GM19043 (cell line): ENCODE data around the gene SLCO4A1.

Experiments
- ATAC-seq: cut with Tn5 transposase; IDR thresholded peaks from one replicate; pipeline ENCODE4 v1.9.1; 2021; ENCODE audit warnings: low read depth; ENCODE audit not compliant: unreplicated experiment

Gene SLCO4A1, protein sequence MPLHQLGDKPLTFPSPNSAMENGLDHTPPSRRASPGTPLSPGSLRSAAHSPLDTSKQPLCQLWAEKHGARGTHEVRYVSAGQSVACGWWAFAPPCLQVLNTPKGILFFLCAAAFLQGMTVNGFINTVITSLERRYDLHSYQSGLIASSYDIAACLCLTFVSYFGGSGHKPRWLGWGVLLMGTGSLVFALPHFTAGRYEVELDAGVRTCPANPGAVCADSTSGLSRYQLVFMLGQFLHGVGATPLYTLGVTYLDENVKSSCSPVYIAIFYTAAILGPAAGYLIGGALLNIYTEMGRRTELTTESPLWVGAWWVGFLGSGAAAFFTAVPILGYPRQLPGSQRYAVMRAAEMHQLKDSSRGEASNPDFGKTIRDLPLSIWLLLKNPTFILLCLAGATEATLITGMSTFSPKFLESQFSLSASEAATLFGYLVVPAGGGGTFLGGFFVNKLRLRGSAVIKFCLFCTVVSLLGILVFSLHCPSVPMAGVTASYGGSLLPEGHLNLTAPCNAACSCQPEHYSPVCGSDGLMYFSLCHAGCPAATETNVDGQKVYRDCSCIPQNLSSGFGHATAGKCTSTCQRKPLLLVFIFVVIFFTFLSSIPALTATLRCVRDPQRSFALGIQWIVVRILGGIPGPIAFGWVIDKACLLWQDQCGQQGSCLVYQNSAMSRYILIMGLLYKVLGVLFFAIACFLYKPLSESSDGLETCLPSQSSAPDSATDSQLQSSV

DNA sequence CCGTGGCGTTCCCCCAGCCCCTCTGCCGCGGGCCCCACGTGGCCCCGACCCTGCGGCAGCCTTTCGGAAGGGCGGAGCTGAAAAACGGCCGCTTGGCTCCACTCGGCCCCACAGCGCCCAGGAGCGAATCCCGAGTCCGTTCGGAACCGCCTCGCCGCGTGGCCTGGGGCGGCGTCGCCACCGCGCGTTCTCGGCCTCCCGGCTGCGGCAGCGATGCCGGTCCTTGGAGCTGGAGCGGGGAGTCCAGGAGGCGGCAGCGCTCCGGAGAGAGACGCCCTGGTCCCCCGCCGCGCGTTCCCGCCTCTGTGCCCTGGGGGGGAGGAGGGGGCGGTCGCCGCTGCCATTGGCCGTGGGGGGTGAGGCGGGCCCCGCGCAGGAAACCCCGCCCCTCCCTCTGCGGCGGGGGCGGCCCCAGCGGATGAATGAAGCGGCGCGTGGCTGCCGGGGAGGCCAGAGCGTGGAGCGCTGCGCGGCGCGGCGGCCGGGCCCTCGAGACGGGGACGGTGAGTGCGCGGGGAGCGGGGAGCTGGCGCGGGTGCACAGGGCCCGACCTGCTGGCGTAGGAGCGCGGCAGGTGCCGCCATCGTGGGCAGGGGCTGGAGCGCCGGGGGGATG, at the start of gene SLCO4A1:
SLCO4A1 (plus strand) TSS at position 453 of the 615 bp plus-strand sequence. CDS start 13,952 bp downstream, outside the sequence.
- peak; percentile 51 for ATAC-seq

DNA sequence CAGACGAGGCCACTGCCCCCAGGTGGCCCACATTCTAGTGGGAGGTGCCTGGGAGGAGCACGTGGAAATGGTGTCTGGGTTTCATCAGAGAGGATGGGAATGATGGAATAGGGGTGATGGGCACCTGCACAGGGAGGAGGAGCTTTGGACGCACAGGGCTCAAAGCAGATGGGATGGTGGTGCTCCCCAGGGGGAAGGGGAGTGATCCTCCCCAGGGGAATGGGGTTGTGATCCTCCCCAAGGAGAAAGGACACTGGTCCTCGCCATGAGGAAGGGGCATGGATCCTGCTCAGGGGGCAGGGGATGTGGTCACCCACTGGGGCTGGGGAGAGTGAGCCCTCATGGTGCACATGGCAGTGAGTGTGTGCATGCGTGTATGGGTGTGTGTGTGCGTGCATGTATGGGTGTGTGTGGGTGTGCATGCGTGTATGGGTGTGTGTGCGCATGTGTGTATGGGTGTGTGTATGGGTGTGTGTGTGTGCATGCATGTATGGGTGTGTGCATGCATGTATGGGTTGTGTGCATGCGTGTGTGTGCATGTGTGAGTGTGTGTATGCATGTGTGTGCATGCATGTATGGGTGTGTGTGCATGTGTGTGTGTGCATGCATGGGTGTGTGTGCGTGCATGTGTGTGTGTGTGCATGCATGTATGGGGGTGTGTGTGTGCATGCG, 49.7 kb upstream of the SLCO4A1 start:
- no peak for ATAC-seq

DNA sequence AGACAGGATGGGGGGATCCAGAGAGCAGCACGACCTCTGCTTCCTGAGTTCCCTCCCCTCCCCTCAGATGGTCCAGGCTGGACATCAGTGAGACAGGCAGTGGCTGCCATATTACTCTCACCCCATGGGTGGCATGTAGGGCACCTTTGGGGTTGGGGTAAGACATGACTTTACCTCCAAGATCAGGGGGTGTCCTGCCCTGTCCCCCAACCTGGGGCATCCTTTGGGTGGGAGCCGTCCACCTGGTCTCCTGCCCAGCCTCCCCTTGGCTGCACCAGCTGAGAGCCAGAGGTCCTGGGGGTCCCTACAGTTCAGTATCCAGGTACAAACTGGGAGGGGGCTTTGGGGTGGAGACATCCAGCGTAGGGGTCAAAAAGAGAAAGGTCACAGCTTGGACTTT, 48.7 kb upstream of the SLCO4A1 start:
- ATAC-seq = no peak

DNA sequence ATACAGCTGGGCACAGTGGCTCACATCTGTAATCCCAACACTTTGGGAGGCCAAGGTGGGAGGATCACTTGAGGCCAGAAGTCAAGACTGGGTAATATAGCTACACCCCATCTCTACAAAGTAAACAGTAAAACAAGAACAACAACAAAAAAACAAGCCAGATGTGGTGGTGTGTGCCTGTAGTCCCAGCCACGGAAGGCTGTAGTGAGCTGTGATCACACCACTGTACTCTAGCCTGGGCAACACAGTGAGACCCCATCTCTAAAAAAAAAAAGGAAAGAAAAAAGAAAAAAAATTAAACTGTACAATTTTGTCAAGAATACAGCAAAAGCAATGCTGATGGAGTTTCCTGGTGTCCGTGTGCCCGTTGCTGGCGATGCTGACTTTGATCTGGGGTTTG, 47.2 kb upstream of the SLCO4A1 start:
- ATAC-seq = no peak

DNA sequence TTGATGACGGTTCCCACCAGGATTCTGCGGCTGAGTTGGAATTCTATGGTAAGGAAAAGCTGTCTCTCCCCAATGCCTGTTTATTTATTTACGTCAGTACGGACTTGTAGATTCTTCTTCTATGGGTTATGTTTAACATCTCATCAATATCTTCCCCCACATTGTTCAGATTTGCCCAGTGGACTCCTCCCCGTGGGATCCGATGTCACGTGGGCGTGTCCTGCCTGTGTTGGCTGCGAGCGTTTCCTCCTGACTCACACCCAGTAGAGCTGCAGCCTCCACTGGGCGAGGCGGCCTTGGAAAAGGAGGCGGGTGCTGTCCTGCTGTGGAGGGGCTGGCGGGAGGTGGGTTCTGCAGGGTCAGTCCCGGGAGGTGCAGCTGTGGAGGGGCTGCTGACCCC, 46.8 kb upstream of the SLCO4A1 start:
- ATAC-seq = no peak

DNA sequence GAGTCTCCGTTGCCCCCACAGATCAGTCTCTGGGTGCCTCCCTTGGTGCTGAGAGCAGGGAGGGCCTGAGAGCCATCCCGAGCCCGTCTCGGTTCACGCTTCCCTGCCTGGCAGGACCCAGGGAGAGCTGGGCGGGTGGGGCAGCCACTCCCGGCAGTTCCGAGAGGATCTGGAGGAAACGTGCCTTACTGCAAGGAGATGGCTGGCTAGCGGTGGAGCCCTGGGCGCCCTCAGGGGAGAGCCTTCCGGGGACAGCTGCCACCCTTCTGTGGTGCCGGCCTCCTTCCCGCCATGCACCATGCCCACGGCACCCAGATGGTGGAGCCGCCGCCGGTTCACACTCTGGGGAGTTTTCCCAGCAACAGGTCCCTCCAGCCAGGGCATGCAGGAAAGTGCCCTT, 45.8 kb upstream of the SLCO4A1 start:
- no peak for ATAC-seq

DNA sequence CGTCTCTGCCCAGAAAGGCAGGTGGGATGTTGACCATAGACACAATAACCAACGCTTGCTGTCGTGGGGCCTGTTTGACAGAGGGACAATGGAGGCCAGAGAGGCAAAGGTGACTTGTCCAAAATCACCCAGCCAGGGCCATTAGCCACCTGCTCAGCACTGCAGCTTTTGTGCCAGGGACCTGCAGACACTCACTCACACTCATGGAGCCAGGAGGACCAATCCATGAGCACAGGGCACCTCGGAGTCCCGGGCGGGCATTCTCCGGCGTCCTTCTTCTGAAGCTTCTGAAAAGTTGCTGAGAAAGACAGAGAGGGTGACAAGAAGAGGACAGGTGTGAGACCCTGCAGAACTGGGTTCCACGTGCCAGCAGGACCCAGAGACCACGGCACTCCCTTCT, 45.4 kb upstream of the SLCO4A1 start:
- ATAC-seq = no peak

DNA sequence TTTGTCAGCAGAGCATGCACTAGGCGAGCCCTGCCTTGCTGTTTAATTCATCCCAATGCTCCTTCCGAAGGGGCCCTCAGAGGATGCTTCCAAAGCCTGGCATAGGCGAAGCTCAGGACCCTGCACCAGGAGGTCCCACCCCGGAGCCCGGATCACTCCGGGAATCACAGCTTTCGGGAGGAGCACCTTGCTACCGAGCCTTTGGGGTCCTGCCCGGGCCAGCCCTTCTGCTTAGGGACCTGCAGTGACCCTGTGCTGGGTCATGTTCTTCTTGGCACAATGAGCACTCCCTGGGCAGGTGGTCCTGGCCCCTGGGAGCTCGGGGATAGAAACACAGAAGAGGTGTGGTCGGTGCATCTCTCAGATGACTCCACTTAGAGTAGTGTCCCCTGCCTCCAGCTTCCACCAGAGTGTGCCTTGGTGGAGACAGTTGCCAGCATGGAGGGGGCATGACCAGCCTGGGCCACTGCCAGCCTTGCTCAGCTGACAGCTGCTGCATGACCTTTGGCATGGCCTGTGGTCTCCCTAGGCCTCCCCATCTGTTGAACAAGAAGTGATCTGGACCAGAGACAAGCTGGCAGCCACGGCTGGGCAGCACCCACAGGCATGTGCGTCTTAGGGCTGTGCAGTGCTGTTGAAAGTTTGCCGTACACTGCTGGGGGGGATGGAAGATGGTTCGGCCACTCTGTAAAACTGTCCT, 44.7 kb upstream of the SLCO4A1 start:
- ATAC-seq = no peak

DNA sequence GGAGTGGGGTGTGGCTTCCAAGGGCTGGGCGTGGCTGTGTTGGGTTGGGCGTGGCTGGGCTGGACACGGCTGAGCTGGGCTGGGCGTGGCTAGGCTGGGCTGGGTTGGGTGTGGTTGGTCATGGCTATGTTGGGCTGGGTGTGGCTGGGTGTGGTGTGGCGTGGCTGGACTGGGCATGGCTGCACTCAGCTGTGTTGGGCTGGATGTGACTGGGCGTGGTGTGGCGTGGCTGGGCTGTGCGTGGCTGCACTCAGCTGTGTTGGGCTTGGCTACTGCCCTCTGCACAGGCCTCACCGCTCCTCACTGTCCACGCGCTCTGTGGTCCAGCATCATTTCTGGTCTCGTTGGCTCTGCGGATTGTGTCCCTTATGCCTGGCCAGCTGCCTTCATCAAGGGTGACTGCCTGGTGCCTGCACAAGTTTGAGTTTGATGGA, 43.5 kb upstream of the SLCO4A1 start:
- no peak for ATAC-seq

DNA sequence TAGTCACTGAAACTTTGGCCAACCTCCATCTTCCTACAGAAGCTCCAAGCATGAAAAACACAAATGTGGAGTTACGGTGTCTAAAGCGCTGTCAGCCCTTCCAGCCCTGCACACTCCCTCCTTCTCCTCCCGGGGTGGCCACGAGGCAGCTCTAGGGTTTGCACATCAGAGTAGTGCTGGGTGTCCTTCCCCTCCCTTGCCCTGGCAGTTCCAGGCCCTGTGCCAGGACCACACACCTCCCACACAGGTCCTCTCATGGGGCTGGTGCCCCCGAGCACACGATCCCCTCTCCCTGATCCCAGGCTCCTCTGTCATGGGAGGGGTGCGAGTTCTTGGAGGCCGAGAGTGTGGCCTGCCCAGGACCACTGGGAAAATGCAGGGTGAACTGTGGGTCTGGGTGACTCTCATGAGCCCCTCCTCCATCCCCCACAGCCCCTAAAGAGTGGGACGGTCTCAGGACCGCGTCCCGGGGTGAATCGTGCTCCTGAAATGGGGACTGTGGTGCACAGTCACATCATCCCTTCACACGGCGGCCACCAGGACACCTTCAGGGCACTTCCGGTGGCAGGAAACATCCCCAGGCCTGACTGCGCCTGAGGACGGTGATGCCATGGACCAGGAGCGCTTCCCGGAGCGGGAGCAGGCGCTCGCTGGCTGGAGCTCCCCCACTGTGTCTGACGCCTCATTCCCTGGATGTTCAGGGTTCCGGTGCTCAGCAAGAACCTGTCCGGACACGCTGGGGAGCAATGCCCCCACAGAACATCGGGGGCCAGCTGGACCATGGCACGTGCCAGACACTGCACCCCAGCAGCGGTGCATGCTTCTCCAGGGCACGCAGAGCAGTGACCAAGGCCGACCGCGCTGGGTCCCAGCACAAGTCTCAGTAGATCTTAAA, 42.8 kb upstream of the SLCO4A1 start:
- no peak for ATAC-seq

DNA sequence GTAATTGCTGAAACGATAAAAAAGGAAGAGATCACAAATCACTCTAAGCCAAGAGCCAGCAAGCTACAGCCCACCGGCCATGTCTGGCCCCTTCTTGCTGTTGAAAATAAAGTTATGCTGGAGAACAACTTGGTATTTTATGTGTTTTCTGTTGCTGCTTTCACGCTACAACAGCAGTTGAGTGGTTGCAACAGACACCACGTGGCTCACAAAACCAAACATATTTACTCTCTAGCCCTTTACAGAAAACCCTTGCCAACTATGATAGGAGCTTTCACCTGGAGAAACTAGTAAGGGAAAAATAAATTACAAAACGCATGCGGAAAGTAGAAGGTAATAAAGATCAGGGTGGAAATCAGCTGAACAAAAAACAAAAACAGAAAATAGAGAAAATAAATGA, 41.1 kb upstream of the SLCO4A1 start:
- ATAC-seq = no peak

DNA sequence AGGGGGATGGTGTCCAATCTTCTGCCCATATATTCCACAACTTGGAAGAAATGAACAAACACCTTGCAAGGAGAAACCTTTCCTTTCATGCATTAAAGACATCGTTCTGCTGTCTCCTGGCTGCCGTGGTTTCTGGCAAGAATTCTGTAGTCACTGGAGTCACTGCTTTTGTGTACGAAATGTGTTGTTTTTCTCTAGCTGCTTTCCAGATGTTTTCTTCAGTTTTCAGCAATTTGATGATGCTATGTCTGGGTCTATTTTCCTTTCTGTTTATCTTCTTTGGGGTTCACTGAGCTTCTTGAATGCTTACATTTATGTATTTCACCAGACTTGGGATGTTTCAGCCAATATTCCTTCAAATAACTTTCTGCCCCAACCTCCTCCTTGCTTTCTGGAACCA, 40.6 kb upstream of the SLCO4A1 start:
- ATAC-seq = no peak

DNA sequence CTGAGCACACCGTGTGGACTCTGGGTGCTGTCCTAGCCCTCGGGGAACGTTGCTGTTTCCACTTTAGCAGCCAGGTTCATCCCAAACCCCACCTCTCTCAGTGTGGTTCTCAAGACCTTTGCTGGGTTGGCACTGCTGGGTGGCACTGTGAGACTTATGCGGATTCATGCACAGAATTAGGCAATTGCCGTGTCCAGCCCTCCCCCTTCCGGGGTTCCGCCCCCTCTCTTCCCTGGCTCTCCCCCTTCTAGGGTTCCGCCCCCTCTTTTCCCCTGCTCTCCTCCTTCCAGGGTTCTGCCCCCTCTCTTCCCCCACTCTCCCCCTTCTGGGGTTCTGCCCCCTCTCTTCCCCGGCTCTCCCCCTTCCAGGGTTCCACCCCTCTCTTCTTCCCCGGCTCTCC, 39.8 kb upstream of the SLCO4A1 start:
- no peak for ATAC-seq

DNA sequence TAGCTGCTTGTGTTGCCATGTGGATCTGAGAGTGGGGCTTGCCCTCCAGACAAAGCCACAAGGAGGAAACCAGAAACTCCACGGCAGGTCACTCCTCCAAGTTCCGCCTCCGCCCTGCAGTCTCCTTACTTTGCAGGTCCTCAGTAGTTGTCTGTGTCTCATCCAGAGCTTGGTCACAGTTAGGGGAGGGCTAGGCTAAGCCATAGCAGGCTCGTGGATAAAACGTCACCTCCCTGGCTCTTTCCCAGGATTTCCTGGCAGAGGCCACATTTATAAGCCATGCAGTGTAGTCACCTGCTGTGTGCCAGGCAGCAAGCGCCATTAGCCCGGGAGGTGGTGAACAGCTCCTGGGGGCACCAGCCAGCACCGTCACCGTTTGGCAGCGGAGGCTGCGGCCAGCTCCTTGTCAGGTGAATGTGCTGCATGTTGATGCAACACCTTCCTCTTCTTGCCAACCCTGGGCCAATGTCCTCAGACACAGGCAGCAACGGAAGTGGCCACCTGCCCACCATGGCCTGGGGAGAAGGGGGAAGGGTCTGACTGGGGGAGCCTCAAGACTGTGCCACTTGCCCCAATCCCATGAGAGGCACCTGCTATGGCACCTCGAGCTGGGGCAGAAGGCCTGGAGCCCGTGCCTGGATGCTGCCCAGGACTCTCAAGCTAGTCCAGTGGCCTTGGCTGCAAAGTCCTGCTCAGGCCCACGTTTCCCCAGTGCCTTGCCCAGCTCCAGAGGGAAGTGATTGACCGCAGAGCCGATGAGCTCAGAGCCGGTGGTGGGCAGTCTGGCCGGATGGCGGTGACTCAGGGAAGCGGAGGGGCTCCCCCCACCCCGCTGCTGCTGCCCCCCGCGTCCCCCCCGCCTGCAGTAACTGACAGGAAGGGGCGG, 39.0 kb upstream of the SLCO4A1 start:
- ATAC-seq = no peak

DNA sequence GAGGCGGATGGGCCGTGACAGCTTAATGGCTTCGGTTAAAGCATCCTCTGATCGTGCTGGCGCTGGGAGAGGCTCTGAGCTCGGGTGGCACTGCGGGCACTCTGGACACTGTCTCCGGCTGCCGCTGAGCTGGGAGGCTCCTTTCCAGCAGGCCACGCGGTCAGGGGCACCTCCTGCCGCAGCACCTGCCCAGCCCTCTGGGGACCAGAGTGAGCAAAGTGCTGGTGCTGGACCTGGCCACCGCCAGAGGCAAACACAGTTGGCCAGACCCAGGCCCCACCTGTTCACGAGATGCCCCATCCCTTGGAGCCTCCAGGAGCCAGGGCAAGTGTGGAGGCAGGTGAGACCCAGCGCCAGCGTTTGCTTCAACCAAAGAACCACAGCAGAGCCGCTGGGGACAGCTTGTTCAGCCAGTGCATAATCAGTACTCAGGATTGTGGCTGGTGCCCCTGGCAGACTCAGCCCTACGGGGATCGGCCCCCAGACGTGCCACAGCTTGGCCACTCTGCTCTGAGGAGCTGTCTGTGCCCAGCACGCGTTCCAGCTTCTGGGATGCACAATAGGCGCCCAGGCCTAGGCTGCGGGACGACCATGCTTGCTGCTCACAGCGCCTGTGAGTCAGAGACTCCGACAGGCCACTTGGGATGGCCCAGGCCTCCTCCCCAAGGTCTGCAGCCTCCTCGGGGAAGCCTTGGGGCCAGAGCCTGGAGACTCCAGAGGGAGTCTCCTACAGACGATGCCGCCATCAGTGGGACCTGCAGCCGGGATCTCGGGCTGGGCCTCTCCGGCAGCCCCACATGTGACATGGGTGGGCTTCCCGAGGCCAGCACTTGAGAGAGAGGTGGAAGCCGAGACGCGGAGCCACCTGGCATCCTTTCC, 38.2 kb upstream of the SLCO4A1 start:
- no peak for ATAC-seq

DNA sequence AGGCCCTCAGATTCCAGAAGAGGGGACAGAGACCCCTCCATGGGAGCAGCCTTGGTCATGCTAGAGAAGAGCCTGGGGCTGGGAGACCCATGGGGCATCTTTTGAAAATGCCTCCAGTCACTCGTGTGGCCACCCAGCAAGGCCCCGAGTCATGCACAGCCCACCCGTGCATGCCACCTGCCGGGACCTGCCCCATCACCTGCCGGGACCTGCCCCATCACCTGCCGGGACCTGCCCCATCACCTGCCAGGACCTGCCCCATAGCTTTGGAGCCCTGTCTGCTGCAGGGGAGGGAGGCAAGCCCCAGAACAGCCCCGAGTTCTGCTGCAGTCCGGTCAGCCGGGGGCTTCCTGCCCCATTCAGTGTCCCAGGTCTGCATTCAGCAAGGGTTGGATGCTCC, 37.5 kb upstream of the SLCO4A1 start:
- no peak for ATAC-seq

DNA sequence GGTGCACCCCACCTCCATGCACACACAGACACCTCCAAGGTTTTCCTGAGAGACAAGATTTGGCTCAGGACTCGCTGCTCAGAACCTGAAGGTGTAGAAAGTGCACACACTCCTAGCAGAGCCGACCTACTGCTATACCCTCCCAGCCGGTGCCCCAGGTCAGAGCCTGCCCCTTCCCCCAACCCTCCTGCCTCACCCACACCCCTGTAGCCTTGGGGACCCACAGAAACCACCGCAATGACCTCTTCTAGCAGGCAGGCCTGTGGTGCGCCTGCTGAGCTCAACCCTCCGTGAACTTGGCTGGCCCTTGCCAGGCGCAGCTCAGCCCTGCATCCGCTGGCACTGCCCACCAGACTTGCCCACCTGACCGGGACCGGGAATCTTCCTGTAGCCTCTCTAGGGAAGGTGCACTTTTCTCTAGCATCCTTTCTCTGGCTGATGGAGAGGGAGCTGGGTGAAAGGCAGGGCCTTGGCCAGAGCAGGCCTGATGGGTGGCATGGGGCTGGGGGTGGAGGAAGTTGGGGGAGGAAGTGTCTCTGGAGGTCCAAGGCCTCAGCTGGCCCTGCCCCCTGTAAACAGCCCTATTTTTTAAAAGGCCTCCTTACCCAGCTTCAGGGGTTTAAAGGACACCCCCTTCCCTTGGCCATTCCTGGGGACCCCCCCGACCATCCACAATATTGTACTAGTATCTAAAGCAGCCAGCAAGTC, 36.9 kb upstream of the SLCO4A1 start:
- no peak for ATAC-seq
